ENCODE results near the gene COX5A. TPM values are rescaled to one million over a fixed set of nuclear protein-coding genes. Genes with fewer than 3 reads are reported as not detected.

Gene COX5A
- total RNA-seq, result 105 and 109 TPM in 2 replicates

DNA sequence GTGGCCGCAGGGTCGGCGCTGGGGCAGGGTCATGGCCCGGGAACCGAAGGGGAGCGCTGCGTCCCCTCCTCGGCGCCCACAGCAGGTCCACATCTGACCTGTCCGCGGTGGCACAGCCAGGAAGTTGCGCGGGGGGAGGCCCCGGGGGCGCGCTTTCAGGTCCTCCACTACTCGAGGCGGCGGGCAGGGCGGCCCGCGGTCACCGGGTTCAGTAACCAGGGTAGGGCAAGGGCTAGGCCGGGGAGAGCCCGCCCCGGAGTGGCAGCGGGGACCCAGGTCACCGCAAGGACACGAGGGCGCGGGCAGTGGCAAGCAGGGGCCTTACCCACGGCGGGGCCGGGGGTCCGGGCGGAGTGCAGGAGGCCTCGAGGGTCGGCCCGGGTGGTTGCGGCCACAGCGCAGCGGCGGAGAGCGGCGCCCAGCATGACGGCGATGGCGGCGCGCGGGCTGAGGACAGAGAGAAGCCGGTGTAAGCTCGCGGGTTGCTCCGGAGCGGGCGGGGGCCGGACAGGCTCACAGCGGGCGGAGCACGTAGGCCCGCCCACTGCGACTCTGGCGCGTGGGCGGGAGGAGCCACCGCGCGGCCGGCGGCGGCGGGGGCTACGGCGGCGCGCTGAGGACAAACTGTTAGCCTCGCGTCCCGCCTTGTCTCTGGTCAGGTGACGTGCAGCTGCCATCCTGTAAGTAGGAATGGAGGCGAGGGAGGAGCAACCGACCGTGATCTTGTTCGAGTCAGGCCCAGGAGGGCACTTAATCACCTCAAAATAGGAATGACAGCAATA, at the start of gene COX5A:
COX5A (minus strand) TSS at position 484 of the 782 bp plus-strand sequence; CDS start at position 425, 59 bp downstream.

DNA sequence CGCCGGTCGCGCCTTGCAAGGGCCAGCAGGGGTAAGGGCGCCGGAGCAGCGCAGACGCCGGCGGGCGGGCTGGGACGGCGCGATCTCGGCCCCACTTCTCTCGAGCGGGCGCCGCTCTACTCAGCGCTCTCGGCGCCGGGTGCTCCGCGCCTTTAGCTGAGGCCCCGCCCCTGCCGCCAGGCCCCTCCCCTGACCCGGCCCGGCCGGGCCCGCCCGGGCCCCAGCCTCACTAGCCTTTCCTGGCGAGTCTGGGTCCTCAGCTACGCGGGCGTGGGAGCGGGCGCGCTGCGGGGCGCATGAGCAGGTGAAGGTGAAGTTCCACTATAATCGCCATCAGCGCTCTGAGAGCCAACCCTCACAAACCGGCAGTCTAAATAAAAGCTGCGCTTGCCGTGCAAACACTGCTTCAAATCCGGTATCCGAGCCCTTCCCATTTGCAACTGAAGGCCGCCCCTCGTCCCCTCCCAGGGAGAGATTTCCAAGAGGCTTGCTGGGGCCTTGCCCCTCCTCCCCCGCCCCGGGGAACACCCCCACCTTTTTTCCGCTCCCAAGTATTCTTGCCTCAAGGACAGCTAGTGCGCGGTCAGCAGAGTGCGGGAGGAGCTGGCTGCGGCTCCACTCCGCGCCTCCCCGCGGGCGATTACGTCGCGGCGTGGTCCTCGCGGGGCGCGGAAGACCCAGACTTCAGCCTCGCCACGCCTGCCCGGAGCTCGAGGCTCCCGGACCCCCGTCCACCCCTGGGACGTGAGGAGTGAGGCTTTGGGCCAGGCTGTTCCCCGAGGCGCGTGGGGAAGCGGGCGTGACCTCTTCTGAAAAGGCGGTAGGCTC, 19.0 kb upstream of the COX5A start, which contains the start of gene RPP25:
RPP25 (minus strand) TSS at position 125 of the 828 bp plus-strand sequence. CDS start 189 bp downstream, outside the sequence.

GRCh38 chr15:74906450-74907162, 31.3 kb downstream of the COX5A start, which contains the start of gene FAM219B:
Gene FAM219B, minus strand, starts transcription at chr15:74906851. Its CDS starts 51 bp downstream, at chr15:74906800.

DNA sequence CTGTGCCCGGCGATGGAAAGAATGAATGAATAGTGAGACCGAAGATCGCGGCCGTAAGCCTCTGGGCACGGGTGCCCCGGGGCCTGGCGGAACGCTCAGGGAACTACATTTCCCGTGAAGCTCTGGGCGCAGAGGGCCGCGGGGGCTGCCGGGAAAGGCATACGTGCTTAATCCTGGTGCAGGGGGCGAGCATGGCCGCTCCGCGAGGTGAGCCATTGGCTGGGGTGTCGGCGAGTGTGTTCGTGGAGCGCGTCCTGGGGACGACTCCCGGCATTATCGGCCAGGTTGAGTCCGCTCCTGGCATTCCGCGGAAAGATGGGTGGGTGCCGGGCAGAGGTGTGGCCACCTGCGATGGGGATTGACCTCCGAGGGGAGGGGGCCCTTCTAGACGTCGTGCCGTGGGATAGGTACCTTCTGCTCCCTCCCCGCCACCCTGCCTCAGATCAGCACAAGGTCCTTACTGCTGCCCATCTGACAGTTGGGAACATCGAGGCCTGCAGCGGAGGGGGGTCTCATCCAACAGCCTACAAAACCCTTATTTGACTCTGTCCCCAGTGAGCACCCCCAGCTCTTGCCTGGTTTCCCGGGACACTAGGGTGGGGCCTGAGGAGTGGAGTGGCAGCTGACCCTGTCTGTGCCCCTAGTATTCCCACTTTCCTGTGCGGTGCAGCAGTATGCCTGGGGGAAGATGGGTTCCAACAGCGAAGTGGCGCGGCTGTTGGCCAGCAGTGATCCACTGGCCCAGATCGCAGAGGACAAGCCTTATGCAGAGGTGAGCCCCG, 47.8 kb downstream of the COX5A start, which contains the start of gene MPI:
MPI (plus strand) TSS at position 160 of the 782 bp plus-strand sequence; CDS start at position 192, 32 bp downstream.

GRCh38 chr15:74873036-74873755, 64.7 kb downstream of the COX5A start, which contains the start of gene SCAMP2:
Gene SCAMP2, minus strand, starts transcription at chr15:74873365. Its CDS starts 110 bp downstream, at chr15:74873255.

Other genes starting within 250 kb of the COX5A start
- 9.9 and 10.7 TPM in 2 replicates for gene EDC3, start 242.0 kb downstream of the COX5A start, total RNA-seq
- gene CYP1A1, start 212.5 kb downstream of the COX5A start, total RNA-seq, result 2.1 and 2.5 TPM in 2 replicates
- not detected in 2 replicates for gene CYP1A2, start 189.2 kb downstream of the COX5A start, total RNA-seq
- gene CSK, start 156.0 kb downstream of the COX5A start, total RNA-seq, result 9.9 and 24.5 TPM in 2 replicates
- 0.36 TPM in 1 of 2 replicates, not detected in the other for gene LMAN1L, start 125.2 kb downstream of the COX5A start, total RNA-seq
- gene CPLX3, start 111.4 kb downstream of the COX5A start, total RNA-seq, result not detected in 2 replicates
- gene ULK3, start 94.9 kb downstream of the COX5A start, total RNA-seq, result 12.8 and 17.3 TPM in 2 replicates
- 60.8 and 100 TPM in 2 replicates for gene SCAMP2, start 64.7 kb downstream of the COX5A start, total RNA-seq
- 109 and 112 TPM in 2 replicates for gene MPI, start 48.0 kb downstream of the COX5A start, total RNA-seq
- gene FAM219B, start 31.2 kb downstream of the COX5A start, total RNA-seq, result 37.7 and 41.3 TPM in 2 replicates
- 18.3 and 22.4 TPM in 2 replicates for gene RPP25, start 18.7 kb upstream of the COX5A start, total RNA-seq
- gene SCAMP5, start 57.5 kb upstream of the COX5A start, total RNA-seq, result 2.1 and 4.7 TPM in 2 replicates
- gene PPCDC, start 85.5 kb upstream of the COX5A start, total RNA-seq, result 10.2 and 24.0 TPM in 2 replicates

All from cardiac atrium fibroblast (primary cell).